OCI-LY3 (cell line): ENCODE measurements around the gene AMOTL1.
"Not testable (repeated sequence)": the region's sequence is repeated elsewhere in the genome, so short reads cannot be mapped to it uniquely, and the experiment has no call there.

Experiments
- H2AFZ ChIP-seq: fragments of 200-600, 300-600 bp; shearing (Covaris generic); 2 replicates; pipeline ENCODE4 v1.6.0; 2014; ENCODE audit warnings: antibody characterized with exemption, low read depth, low read length
- H3K27ac ChIP-seq: fragments of 200-600, 300-600 bp; sonication (generic); 2 replicates; pipeline ENCODE4 v1.5.1; 2014; ENCODE audit warnings: mild to moderate bottlenecking, low read length, moderate library complexity, mixed read lengths
- H3K27me3 ChIP-seq: fragments of 200-600, 300-600 bp; sonication (generic); 2 replicates; pipeline ENCODE4 v1.6.1; 2014; ENCODE audit warnings: low read depth, low read length, mixed read lengths
- H3K36me3 ChIP-seq: fragments of 200-600, 300-600 bp; sonication (generic); replicated peaks from 2 replicates; pipeline ENCODE3; 2014; ENCODE audit warnings: low read depth, low read length, mixed read lengths
- H3K4me1 ChIP-seq: fragments of 300-600, 200-600 bp; sonication (generic); 2 replicates; pipeline ENCODE4 v1.6.1; 2014; ENCODE audit warnings: low read length, mixed read lengths
- H3K4me2 ChIP-seq: fragments of 200-600, 300-600 bp; sonication (generic); 2 replicates; pipeline ENCODE4 v1.6.1; 2014; ENCODE audit warnings: low read length, mixed read lengths
- H3K4me3 ChIP-seq: fragments of 300-600, 200-600 bp; sonication (generic); 2 replicates; pipeline ENCODE4 v1.5.1; 2014; ENCODE audit warnings: antibody characterized with exemption, mild to moderate bottlenecking, low read length, moderate library complexity
- H3K79me2 ChIP-seq: fragments of 300-600, 200-600 bp; shearing (Covaris generic); 2 replicates; pipeline ENCODE4 v1.6.1; 2014; ENCODE audit warnings: mild to moderate bottlenecking, low read length, mixed read lengths
- H3K9ac ChIP-seq: fragments of 300-600, 200-600 bp; shearing (Covaris generic); 2 replicates; pipeline ENCODE4 v1.6.0; 2014; ENCODE audit warnings: mild to moderate bottlenecking, low read length, moderate library complexity
- H3K9me3 ChIP-seq: fragments of 200-600, 300-600 bp; shearing (Covaris generic); 2 replicates; pipeline ENCODE4 v1.6.1; 2014; ENCODE audit warnings: low read length, mixed read lengths; ENCODE audit not compliant: insufficient read depth
- H4K20me1 ChIP-seq: fragments of 200-600, 300-600 bp; sonication (generic); 2 replicates; pipeline ENCODE4 v1.6.1; 2016; ENCODE audit warnings: low read length, mixed read lengths; ENCODE audit not compliant: insufficient read depth
- CTCF ChIP-seq: fragments of 200-600, 300-600 bp; sonication (generic); IDR thresholded peaks from 2 replicates; pipeline ENCODE4 v1.5.1; 2014; ENCODE audit warnings: antibody characterized with exemption, low read length, low read depth
- EZH2phosphoT487 ChIP-seq: fragments of 200-600 bp; shearing (Covaris generic); IDR thresholded peaks from 2 replicates; pipeline ENCODE4 v1.6.1; 2018; ENCODE audit warnings: antibody characterized with exemption, mixed run types, low read depth

The AMOTL1 gene

GRCh38 chr11:94804874-94805273, 36.7 kb downstream of the AMOTL1 start:
- Histone ChIP-seq H3K9ac (no peak overlapping the region), H3K36me3 (peaks cover 48% of the 10 kb centered on the region), H3K27ac (no peak overlapping the region), H3K9me3 (no peaks in the 10 kb centered on the region), H3K4me1 (no peaks in the 10 kb centered on the region), H3K79me2 (peaks cover 6% of the 10 kb centered on the region), H3K4me2 (no peak overlapping the region), H3K27me3 (no peaks in the 10 kb centered on the region), H2AFZ (no peak overlapping the region), H3K4me3 (no peak overlapping the region), H4K20me1 (peaks cover 18% of the 10 kb centered on the region)
- no peak for TF ChIP-seq CTCF
- no peak for TF ChIP-seq EZH2phosphoT487

- Histone ChIP-seq H3K27ac (no peak overlapping the region), H3K36me3 (peaks cover 37% of the 10 kb centered on the region), H3K27me3 (no peaks in the 10 kb centered on the region), H2AFZ (no peak overlapping the region), H3K79me2 (peaks cover 6% of the 10 kb centered on the region), H3K4me1 (no peaks in the 10 kb centered on the region), H3K4me2 (no peak overlapping the region), H4K20me1 (peaks cover 16% of the 10 kb centered on the region), H3K9ac (no peak overlapping the region), H3K4me3 (no peak overlapping the region), H3K9me3 (no peaks in the 10 kb centered on the region)
- TF ChIP-seq EZH2phosphoT487 (no peak), CTCF (no peak)
Observed at GRCh38 chr11:94806014-94806413, 37.9 kb downstream of the AMOTL1 start.

GRCh38 chr11:94806419-94806818, 38.3 kb downstream of the AMOTL1 start:
- Histone ChIP-seq H3K4me3 (no peak overlapping the region), H3K9me3 (no peaks in the 10 kb centered on the region), H3K36me3 (peaks cover 33% of the 10 kb centered on the region), H3K4me1 (no peaks in the 10 kb centered on the region), H4K20me1 (peaks cover 14% of the 10 kb centered on the region; the same call in 1 of the 2 replicates), H3K79me2 (peaks cover 6% of the 10 kb centered on the region), H2AFZ (no peak overlapping the region), H3K27ac (no peak overlapping the region), H3K4me2 (no peak overlapping the region), H3K9ac (no peak overlapping the region), H3K27me3 (no peaks in the 10 kb centered on the region)
- no peak for TF ChIP-seq CTCF
- TF ChIP-seq EZH2phosphoT487 = no peak

- Histone ChIP-seq H4K20me1 (no peaks in the 10 kb centered on the region), H3K27ac (no peak overlapping the region), H3K9me3 (no peaks in the 10 kb centered on the region), H3K4me2 (no peak overlapping the region), H3K27me3 (no peaks in the 10 kb centered on the region), H3K4me1 (no peaks in the 10 kb centered on the region), H3K79me2 (peaks cover 6% of the 10 kb centered on the region), H3K9ac (no peak overlapping the region), H3K4me3 (no peak overlapping the region), H3K36me3 (peaks cover 33% of the 10 kb centered on the region), H2AFZ (no peak overlapping the region)
- TF ChIP-seq CTCF = no peak
- no peak for TF ChIP-seq EZH2phosphoT487
Observed at GRCh38 chr11:94809251-94809650, 41.1 kb downstream of the AMOTL1 start.

GRCh38 chr11:94812724-94813720, 44.9 kb downstream of the AMOTL1 start:
- H4K20me1 ChIP-seq, H3K27ac ChIP-seq, H3K4me3 ChIP-seq, H3K9ac ChIP-seq, H3K4me1 ChIP-seq, H3K4me2 ChIP-seq, H3K9me3 ChIP-seq, H3K79me2 ChIP-seq, H2AFZ ChIP-seq, H3K27me3 ChIP-seq: not testable (repeated sequence)
- peaks cover 49% of the 10 kb centered on the region for H3K36me3 ChIP-seq
